Measurements from ENCODE around the gene MAP3K1.

MAP3K1 gene

GRCh38 chr5:56941981-56942380 lies 126.6 kb downstream of the MAP3K1 start:
- ATAC-seq (replicated peaks; ENCODE audit: extremely low read depth, poor library complexity, severe bottlenecking) = no peak
- no peaks in the 10 kb centered on the region for H3K27me3 Mint-ChIP-seq
- no peak for DNase-seq (ENCODE audit: low spot score in 2 of 2)
- H3K4me1 Mint-ChIP-seq = peaks cover 16% of the 10 kb centered on the region
- no peak overlapping the region for H3K27ac Mint-ChIP-seq (ENCODE audit: low read depth)
- H3K36me3 Mint-ChIP-seq (ENCODE audit: insufficient read depth) = peaks cover 50% of the 10 kb centered on the region
- H3K9me3 Mint-ChIP-seq = no peaks in the 10 kb centered on the region
- H3K4me3 Mint-ChIP-seq = no peak overlapping the region
